IMR-90 (cell line): ENCODE measurements around the gene GRM2. TPM values are rescaled to one million over a fixed set of nuclear protein-coding genes. Genes with fewer than 3 reads are reported as not detected.

ENCODE experiments used
- ATAC-seq: fragments of 200-7000 bp; cut with Tn5 transposase; 2 replicates; pipeline ENCODE4 v1.9.1; 2020; ENCODE audit warnings: low read depth, mild to moderate bottlenecking, moderate library complexity
- BruUV-seq: library from RNA; stranded (reverse); fragments of 400-500 nt; replicated peaks from 2 replicates; lab custom pipeline; 2021; lab: Mats Ljungman, UMichigan
- CTCF ChIA-PET: fragments of 300-600 bp; formaldehyde crosslinking; extraction: SDS; loops from one replicate; lab custom pipeline; 2021; ENCODE audit warnings: antibody characterized with exemption; lab: Yijun Ruan, JAX
- POLR2A ChIA-PET: fragments of 300-600 bp; sonication (Branson Sonifier 250); formaldehyde crosslinking; loops from one replicate; lab custom pipeline; 2022; ENCODE audit warnings: antibody characterized with exemption; ENCODE audit not compliant: unreplicated experiment; lab: Charles Lee
- DNase-seq: peaks from one replicate; pipeline ENCODE4 v3.0.0; 2013
- H2AFZ ChIP-seq: replicated peaks from 2 replicates; pipeline ENCODE3; 2013; ENCODE audit warnings: low read length, mild to moderate bottlenecking; ENCODE audit not compliant: poor library complexity
- H2AK5ac ChIP-seq: 2 replicates; pipeline ENCODE4 v1.6.1; 2013; ENCODE audit warnings: low read depth, low read length, inconsistent platforms
- H2AK9ac ChIP-seq: replicated peaks from 2 replicates; pipeline ENCODE3; 2013; ENCODE audit warnings: mild to moderate bottlenecking, low read depth, low read length, moderate library complexity; ENCODE audit not compliant: poor library complexity
- H2BK120ac ChIP-seq: 2 replicates; pipeline ENCODE4 v1.6.1; 2013; ENCODE audit warnings: low read depth, low read length, inconsistent platforms
- H2BK15ac ChIP-seq: 3 replicates; pipeline ENCODE4 v1.6.1; 2013; ENCODE audit warnings: low read depth, low read length, inconsistent platforms
- H2BK20ac ChIP-seq: 2 replicates; pipeline ENCODE4 v1.6.1; 2013; ENCODE audit warnings: low read depth, mild to moderate bottlenecking, inconsistent platforms, low read length, moderate library complexity
- H2BK5ac ChIP-seq: 2 replicates; pipeline ENCODE4 v1.6.1; 2013; ENCODE audit warnings: mild to moderate bottlenecking, low read depth, low read length, inconsistent platforms; ENCODE audit not compliant: poor library complexity, severe bottlenecking
- H3K14ac ChIP-seq: replicated peaks from 2 replicates; pipeline ENCODE4 v1.6.1; 2013; ENCODE audit warnings: low read depth, low read length, inconsistent platforms
- H3K18ac ChIP-seq: 2 replicates; pipeline ENCODE4 v1.6.1; 2013; ENCODE audit warnings: low read depth, low read length, control low read depth
- H3K23ac ChIP-seq: 2 replicates; pipeline ENCODE4 v1.6.1; 2013; ENCODE audit warnings: low read depth, low read length, inconsistent platforms
- H3K27ac ChIP-seq: 2 replicates; pipeline ENCODE4 v1.5.1; 2013; ENCODE audit warnings: mild to moderate bottlenecking, control low read depth, low read length; ENCODE audit not compliant: insufficient read depth
- H3K27me3 ChIP-seq: 2 replicates; pipeline ENCODE4 v1.6.1; 2013; ENCODE audit warnings: low read length; ENCODE audit not compliant: control insufficient read depth, insufficient read depth
- H3K36me3 ChIP-seq: 2 replicates; pipeline ENCODE4 v1.6.1; 2013; ENCODE audit warnings: low read length, mixed read lengths; ENCODE audit not compliant: control insufficient read depth, insufficient read depth
- H3K4ac ChIP-seq: 2 replicates; pipeline ENCODE4 v1.6.1; 2013; ENCODE audit warnings: low read depth, low read length, inconsistent platforms
- H3K4me1 ChIP-seq: 2 replicates; pipeline ENCODE4 v1.6.1; 2013; ENCODE audit warnings: low read length, mixed read lengths; ENCODE audit not compliant: control insufficient read depth, insufficient read depth
- H3K4me2 ChIP-seq: 2 replicates; pipeline ENCODE4 v1.6.1; 2013; ENCODE audit warnings: low read depth, mild to moderate bottlenecking, control low read depth, low read length, moderate library complexity
- H3K4me3 ChIP-seq: 2 replicates; pipeline ENCODE4 v1.5.1; 2013; ENCODE audit warnings: low read depth, mild to moderate bottlenecking, control low read depth, low read length, moderate library complexity; ENCODE audit not compliant: insufficient read depth
- H3K56ac ChIP-seq: 2 replicates; pipeline ENCODE4 v1.6.1; 2013; ENCODE audit warnings: low read length, inconsistent platforms; ENCODE audit not compliant: insufficient read depth; ENCODE audit errors: extremely low read depth
- H3K79me1 ChIP-seq, 2 experiments: 2 replicates each; pipeline ENCODE4 v1.6.1; 2013; ENCODE audit warnings: low read length in 2 of 2, inconsistent platforms in 1 of 2, low read depth in 1 of 2
- H3K9ac ChIP-seq: 2 replicates; pipeline ENCODE4 v1.6.1; 2013; ENCODE audit warnings: low read depth, low read length, control low read depth
- H3K9me1 ChIP-seq: 2 replicates; pipeline ENCODE4 v1.6.1; 2013; ENCODE audit warnings: low read length, inconsistent platforms; ENCODE audit not compliant: insufficient read depth
- H3K9me3 ChIP-seq: 2 replicates; pipeline ENCODE4 v1.6.1; 2013; ENCODE audit warnings: low read length; ENCODE audit not compliant: control insufficient read depth, insufficient read depth
- H4K20me1 ChIP-seq: 2 replicates; pipeline ENCODE4 v1.6.1; 2013; ENCODE audit warnings: low read length, inconsistent platforms; ENCODE audit not compliant: insufficient read depth
- H4K5ac ChIP-seq: 2 replicates; pipeline ENCODE4 v1.6.1; 2013; ENCODE audit warnings: mild to moderate bottlenecking, low read depth, low read length, control low read depth
- H4K8ac ChIP-seq, 2 experiments: 2 replicates each; pipeline ENCODE4 v1.6.1; 2013; ENCODE audit warnings: low read depth in 2 of 2, low read length in 2 of 2, control low read depth in 1 of 2, inconsistent platforms in 1 of 2
- H4K91ac ChIP-seq: 2 replicates; pipeline ENCODE4 v1.6.1; 2013; ENCODE audit warnings: low read depth, low read length, inconsistent platforms; ENCODE audit not compliant: insufficient read depth
- CHD1 ChIP-seq: IDR thresholded peaks from 2 replicates; pipeline ENCODE4 v1.6.1; 2012; ENCODE audit warnings: low read depth, low read length, improper control_type of control experiment
- FOS ChIP-seq: fragments of 150-350 bp; IDR thresholded peaks from 2 replicates; pipeline ENCODE4 v1.6.1; 2016; ENCODE audit warnings: low read depth, low read length
- MAFK ChIP-seq: IDR thresholded peaks from 2 replicates; pipeline ENCODE4 v1.6.1; 2012; ENCODE audit warnings: low read depth, low read length, improper control_type of control experiment
- NFE2L2 ChIP-seq: fragments of 150-350 bp; IDR thresholded peaks from 2 replicates; pipeline ENCODE4 v1.6.1; 2016; ENCODE audit warnings: low read depth, mild to moderate bottlenecking, low read length
- WGBS, 2 experiments: methylation state at CpG; one replicate each; pipeline versions ENCODE4 v1.1.5 to v1.1.7; 2013; ENCODE audit warnings: missing lambda C conversion rate in 2 of 2; ENCODE audit not compliant: insufficient read length in 1 of 2; ENCODE audit errors: extremely low coverage in 2 of 2; 5-methylcytosine and 5-hydroxymethylcytosine counted together
- dilution Hi-C: fragments of 300-500 bp; cut with HindIII; formaldehyde crosslinking; loops from one replicate; pipeline ENCODE4 v1.14.3; 2018; ENCODE audit warnings: low sequenced_read_pairs; ENCODE audit not compliant: unreplicated experiment
- in situ Hi-C: fragments of 300-500 bp; cut with MboI; formaldehyde crosslinking; loops from 3 replicates; pipeline ENCODE4 v1.14.3; 2019; ENCODE audit warnings: low sequenced_read_pairs, inconsistent platforms, mixed read lengths
- intact Hi-C: fragments of 100-400 bp; cut with micrococcal nuclease; formaldehyde crosslinking; loops from 2 replicates; pipeline ENCODE4 v1.10.0; 2022
- polyA plus RNA-seq, 3 experiments: library from polyadenylated mRNA; depleted of rRNA; stranded (reverse); fragments of >200 nt; gene quantifications; 2 replicates each; pipeline ENCODE4 v1.2.3, GENCODE V29; 2012; ENCODE audit warnings: low replicate concordance in 1 of 3
- total RNA-seq: library from RNA; depleted of rRNA; stranded (reverse); fragments of >200 nt; gene quantifications from 2 replicates; pipeline ENCODE4 v1.2.3, GENCODE V29; 2012
- TF ChIP-seq, protein P1 (sequence below): fragments of 150-350 bp; IDR thresholded peaks from 2 replicates; pipeline ENCODE4 v1.6.1; 2017; ENCODE audit warnings: mild to moderate bottlenecking, antibody characterized with exemption, low read length, low read depth
- TF ChIP-seq, protein P2 (sequence below): conservative IDR thresholded peaks from 2 replicates; pipeline ENCODE4 v1.5.1; 2012; ENCODE audit warnings: mild to moderate bottlenecking, low read depth, low read length, improper control_type of control experiment

The GRM2 gene
- total and polyA plus RNA-seq, 2 of the 4 experiments (the other 2 are of a cell fraction): under 0.01 to 0.14 TPM

DNA sequence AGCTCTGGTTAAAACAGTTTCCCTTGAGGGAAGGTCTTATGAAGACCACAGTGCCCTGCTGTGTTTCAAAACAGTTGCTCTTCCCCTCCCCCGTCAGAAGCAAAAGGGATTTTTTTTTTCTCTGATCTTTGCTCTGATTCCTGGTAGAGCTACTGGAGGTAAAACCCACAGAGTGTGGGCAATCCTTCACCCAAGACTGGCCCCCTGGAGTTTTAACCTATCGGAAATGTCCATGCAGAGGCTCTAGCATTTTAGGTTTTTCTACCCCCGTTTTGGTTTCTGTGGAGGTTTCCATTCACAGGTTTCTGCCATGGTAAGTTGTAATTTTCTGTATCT is 27.7 kb downstream of the GRM2 start:
- no peak for DNase-seq
- no peak overlapping the region for H3K9ac ChIP-seq
- H2BK20ac ChIP-seq: no peak overlapping the region
- dilution Hi-C loops: no loop called here
- no peak overlapping the region for H3K18ac ChIP-seq
- H3K4ac ChIP-seq: no peak overlapping the region
- H4K5ac ChIP-seq: no peak overlapping the region
- H2BK5ac ChIP-seq: no peak overlapping the region
- BruUV-seq: no TSS peak
- H3K79me1 ChIP-seq: no peaks in the 10 kb centered on the region
- no peak overlapping the region for H2BK15ac ChIP-seq
- no peaks in the 10 kb centered on the region for H3K36me3 ChIP-seq
- no peak overlapping the region for H3K4me3 ChIP-seq
- in situ Hi-C loops: no loop called here
- no peaks in the 10 kb centered on the region for H4K20me1 ChIP-seq
- no peak overlapping the region for H3K14ac ChIP-seq
- H3K56ac ChIP-seq: no peak overlapping the region
- CTCF ChIA-PET: no interaction called here
- no peaks in the 10 kb centered on the region for H3K9me3 ChIP-seq
- WGBS, 2 experiments: no CpG with 5 or more reads among the region's 3 CpGs
- H4K8ac ChIP-seq: no peak overlapping the region
- H2AFZ ChIP-seq: no peak overlapping the region
- no peak overlapping the region for H4K91ac ChIP-seq
- no peak overlapping the region for H3K4me2 ChIP-seq
- H3K4me1 ChIP-seq: no peaks in the 10 kb centered on the region
- no peak overlapping the region for H2AK9ac ChIP-seq
- POLR2A ChIA-PET: no interaction called here
- no peak overlapping the region for H2BK120ac ChIP-seq
- no peak overlapping the region for H3K27ac ChIP-seq
- no peaks in the 10 kb centered on the region; the same call in 1 of the 2 replicates for H3K27me3 ChIP-seq
- ATAC-seq: no peak
- no peak overlapping the region for H2AK5ac ChIP-seq
- intact Hi-C loops: loop anchor here (10.0 kb wide), 1 partner anchor 170 kb away; the partner anchor contains the start of gene IQCF1
- no peak overlapping the region for H3K23ac ChIP-seq
- no peak for TF ChIP-seq NFE2L2
- TF ChIP-seq, protein P1, sequence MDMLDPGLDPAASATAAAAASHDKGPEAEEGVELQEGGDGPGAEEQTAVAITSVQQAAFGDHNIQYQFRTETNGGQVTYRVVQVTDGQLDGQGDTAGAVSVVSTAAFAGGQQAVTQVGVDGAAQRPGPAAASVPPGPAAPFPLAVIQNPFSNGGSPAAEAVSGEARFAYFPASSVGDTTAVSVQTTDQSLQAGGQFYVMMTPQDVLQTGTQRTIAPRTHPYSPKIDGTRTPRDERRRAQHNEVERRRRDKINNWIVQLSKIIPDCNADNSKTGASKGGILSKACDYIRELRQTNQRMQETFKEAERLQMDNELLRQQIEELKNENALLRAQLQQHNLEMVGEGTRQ: no peak
- TF ChIP-seq MAFK: no peak
- TF ChIP-seq CHD1: no peak
- TF ChIP-seq, protein P2, sequence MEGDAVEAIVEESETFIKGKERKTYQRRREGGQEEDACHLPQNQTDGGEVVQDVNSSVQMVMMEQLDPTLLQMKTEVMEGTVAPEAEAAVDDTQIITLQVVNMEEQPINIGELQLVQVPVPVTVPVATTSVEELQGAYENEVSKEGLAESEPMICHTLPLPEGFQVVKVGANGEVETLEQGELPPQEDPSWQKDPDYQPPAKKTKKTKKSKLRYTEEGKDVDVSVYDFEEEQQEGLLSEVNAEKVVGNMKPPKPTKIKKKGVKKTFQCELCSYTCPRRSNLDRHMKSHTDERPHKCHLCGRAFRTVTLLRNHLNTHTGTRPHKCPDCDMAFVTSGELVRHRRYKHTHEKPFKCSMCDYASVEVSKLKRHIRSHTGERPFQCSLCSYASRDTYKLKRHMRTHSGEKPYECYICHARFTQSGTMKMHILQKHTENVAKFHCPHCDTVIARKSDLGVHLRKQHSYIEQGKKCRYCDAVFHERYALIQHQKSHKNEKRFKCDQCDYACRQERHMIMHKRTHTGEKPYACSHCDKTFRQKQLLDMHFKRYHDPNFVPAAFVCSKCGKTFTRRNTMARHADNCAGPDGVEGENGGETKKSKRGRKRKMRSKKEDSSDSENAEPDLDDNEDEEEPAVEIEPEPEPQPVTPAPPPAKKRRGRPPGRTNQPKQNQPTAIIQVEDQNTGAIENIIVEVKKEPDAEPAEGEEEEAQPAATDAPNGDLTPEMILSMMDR: no peak
- no peak for TF ChIP-seq FOS
- H3K9me1 ChIP-seq: no peaks in the 10 kb centered on the region
